Raji (cell line): ENCODE data around the gene CHCHD4.

Experiments used
- POLR2A ChIP-seq: IDR thresholded peaks from 2 replicates; pipeline ENCODE4 v1.6.1; 2011; ENCODE audit warnings: low read depth, low read length, control low read depth; ENCODE audit not compliant: insufficient read depth

CHCHD4 gene

DNA sequence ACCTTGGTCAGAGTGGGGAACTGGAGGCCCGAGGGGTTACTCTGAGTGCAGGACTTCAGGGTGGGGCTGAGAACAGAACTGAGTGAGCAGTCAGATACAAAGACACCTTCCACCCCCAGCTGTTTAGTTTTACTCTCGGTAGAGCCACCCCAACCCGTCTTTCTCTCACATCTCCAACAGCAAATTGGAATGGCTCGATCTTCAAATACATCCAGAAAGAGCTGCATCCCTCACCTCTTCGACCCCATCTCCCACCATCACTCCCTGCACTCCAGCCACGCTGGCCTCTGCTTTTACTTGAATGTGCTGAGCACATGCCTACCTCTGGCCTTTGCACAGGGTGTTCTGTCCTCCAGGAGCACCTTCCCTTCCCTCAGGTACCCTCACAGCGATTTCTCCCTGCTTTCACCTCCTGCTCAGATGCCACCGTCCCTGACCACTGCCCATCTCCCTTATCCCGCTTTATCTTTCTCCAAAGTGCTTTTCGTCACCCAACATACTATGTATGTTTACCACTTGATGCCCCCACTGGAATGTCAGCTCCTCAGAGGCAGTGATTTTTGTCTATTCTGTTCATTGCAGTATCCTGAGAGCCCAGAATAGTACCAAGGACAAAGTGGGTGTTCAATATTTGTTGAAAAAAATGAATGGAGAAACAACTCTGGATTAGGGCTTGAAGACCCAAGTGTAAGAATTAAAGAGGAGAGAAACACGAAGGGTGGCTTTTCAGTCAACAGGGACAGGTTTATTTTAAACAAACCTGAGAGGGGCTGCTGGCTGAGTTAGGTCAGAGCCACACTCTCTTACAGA, 4.4 kb downstream of the CHCHD4 start:
- no peak for TF ChIP-seq POLR2A

DNA sequence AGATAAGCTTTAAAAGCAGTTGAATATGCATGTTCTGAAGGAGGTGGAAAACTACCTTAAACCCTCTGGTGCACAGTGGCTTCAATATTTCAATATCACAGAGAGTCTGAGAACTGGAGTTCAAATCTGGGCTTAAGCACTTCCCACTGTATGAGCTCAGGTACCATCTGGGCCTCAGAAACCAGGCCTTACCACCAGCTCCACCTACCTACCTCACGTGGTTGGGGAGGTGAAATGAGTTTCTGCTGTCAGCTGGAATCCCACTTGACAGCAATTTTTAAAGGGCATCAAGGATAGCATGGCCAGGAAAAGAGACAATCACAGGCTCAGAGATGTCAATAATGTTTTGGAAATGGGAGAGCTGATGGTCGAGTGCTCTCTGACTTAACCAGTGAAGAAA, 5.0 kb downstream of the CHCHD4 start:
- TF ChIP-seq POLR2A: no peak

DNA sequence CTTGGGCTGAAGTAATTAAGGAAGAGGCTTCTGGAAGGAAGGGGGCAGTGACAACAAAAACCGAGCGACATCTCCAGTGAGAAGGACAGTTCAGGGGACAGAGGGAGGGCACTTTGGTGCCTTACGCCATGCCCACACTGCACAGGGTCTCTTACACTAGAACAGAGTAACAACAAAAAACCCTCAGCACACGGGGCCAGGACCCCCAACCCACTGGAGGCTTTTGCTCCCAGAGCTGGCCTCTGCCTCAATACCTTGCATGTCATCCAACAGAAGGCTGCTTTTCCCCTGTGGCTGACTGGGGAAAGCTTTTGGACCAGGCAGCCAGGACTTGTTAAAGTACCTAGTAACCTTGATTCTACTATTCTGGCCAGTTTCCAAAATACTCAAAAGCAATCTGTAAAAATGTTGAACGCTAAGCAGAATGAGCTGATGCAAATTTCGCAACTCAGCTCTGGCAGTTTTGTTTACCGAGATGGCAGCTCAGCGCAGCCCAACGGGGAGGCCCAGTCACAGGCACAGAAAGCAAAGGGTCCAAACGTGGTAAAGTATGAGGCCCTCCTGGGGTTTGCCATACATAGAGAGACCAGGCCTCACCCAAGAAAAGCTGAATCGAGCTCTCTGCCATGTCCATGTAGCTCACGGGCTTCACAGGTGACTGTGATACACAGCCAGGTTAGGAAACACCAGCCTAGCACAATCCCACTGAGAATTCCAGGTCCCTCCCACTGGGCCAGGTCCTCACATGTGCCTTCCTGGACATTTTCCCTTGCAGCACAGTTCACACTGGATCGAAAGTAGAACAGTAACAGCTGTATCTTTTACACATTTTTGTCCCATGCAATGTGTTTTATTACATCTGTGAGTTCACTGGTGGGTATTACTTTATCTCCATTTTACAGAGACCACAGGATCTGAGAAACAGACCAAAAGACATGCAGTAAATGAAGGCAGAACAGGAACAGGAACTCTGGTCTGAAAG, 6.0 kb downstream of the CHCHD4 start:
- no peak for TF ChIP-seq POLR2A

DNA sequence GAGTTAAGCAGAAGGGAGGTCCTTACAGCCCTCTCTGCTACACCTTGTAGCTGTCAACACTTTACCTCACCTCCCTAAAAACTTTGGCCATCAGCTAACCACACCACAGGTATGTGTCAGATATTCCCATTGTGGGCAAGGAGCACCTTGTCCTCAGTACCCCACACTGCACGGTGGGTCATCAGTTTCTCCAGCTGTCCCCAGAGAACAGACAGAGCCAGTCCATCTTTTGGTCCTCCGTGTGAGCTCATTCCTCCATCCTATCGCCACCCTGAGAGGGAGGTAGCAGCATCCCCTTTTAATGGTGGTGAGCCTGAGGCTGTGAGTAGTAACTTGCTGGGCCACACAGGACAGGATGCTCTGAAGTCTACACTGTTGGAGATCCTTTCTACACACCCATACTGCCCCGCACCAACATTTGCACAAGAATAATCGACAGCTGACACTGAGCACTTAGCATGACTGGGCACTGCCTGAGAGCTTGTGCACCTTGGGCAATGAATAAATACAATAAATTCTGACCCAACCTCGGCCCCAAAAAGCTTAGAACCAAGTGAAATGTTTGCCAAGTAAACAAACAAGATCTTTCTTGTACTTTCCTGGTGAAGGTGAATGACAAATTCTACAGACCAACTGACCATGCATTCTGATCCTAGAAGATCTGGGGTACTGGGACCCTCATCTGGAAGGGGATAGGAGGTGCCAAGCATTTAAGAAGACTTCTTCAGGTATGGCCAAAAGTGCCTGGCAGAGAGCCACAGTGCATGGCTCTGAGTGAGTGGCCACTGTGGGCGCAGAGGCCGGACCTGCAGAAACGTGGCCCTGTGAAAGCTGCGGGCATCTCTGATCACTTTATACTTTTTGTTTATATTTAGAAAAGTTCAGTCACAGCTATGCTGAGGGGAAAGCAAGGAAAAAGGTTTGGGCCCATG, 6.9 kb downstream of the CHCHD4 start:
- TF ChIP-seq POLR2A: no peak

DNA sequence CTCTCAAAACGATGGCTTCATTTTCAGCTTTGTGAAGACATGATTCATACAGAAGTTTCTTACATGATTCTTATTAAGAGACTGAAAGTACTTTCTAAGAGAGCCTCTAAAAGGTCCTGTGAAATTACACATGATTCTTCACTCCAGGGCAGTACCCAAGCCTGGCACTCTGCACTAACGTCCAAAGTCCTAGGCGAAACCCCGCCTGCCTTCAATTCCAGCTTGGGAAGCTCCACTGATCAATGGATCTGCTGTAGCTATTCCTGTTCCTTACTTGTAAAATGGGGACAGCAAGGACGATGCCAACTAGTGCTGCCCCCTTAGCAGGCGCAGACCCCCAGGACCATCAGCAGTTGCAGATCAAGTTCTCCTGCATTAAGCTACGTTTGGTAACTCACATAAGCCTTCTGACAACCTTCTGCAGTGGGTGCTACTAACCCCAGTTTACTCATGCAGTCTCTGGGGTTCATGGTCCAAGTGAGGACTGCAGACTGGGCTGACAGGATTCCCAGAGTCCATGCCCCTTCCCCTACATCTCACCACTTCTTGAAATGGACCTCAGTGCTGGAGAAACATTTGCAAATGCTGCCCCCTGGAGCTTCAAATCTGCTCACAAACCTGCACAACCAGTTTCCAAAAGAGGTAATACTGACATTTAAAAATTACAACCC, 10.6 kb downstream of the CHCHD4 start:
- no peak for TF ChIP-seq POLR2A

DNA sequence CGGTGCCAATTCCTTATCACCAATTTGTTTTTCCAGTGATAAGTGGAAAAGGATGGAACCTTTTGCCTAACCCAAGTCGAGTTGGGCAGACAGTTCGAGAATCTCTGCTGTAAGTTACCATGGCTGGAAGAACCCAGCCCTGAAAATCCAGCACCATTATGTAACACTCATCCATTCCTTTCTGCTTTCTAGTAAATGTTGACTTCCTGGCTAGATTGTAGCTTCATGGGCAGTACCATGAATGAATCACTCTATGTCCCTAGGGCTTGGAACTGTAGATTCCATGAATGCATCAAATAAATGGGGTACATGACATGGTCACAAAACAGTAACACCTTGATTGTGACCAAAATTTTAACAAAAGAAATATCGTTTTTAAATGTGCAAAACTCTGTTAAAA, 14.0 kb downstream of the CHCHD4 start:
- no peak for TF ChIP-seq POLR2A

DNA sequence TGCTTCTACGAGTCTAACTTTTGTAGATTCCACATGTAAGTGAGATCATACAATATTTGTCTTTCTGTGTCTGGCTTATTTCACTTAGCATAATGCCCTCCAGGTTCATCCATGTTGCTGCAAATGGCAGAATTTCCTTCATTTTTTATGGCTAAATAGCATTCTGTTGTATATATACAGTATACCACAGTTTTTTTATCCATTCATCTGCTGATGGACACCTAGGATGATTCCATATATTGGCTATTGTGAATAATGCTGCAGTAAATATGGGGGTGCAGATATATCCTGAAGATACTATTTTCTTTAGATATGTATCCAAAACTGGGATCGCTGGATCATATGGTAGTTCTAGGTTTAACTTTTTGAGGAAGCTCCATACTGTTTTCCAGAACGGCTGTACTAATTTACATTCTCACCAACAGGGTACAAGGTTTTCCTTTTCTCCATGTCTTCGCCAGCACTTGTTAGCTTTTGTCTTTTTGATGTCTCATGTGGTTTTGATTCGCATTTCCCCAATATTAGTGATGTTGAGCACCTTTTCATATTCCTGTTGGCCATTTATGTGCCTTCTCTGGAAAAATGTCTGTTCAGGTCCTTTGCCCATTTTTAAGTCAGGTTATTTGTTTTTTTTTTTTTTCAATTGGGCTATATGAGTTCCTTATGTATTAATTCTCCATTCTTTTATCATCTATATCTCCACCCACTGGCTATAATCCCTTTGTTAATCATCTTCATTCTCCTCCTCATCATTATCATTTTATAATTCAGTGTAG, 26.9 kb downstream of the CHCHD4 start:
- no peak for TF ChIP-seq POLR2A

DNA sequence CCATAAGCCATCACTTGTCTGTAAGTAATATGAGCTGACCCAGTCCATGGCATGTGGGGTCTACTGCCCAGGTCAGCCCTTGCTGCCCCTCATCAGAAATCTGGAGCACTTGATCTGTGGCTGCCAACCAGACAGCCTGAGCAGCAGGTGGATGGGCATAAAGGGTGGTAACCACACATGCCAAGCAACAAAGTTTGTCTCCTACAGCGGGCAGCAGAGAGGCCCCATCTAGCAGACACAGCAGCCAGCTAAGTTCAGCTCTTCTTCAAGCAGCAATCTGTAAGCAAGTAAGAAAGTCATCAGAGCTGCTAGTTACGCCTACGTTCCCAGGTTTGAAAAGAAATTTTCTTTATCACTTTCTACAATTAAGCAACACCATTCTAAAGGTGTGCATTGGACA, 27.9 kb downstream of the CHCHD4 start:
- TF ChIP-seq POLR2A: no peak

DNA sequence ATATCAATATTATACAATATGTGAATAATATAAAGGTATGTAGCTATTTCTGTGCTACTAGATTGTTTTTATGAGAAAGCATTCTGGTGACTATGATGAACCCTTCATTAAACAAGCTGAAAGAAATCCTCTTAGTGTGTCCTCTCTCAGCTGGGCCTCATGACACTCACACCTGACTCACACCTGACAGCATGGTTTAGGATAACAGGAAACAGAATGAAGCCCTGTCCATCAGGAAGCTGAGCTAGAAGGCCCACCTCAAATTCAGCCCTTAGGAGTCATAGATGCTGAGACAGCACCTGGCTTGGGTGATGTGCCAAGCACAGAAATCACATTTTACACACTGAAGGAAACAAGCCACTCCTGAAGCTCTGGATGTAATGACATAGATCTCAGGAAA, 30.8 kb downstream of the CHCHD4 start:
- no peak for TF ChIP-seq POLR2A

DNA sequence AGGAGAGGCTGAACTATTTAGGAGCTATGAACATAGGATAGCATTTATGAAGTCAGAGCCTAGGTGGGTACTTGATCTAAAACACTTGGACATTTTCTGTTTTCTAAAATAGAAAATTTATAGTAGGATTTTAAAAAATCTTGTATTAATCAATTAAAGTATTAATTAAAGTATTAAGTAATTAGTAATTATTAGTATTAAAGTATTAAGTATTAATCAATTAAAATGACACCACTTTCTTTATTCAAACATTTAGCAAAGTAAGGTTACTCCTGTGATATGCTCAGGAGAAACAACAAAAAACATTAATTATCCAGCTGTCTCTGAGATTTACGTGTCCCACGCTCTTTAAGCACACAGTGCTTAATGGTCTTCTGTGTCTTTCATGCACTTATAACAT, 32.2 kb downstream of the CHCHD4 start:
- TF ChIP-seq POLR2A: no peak

DNA sequence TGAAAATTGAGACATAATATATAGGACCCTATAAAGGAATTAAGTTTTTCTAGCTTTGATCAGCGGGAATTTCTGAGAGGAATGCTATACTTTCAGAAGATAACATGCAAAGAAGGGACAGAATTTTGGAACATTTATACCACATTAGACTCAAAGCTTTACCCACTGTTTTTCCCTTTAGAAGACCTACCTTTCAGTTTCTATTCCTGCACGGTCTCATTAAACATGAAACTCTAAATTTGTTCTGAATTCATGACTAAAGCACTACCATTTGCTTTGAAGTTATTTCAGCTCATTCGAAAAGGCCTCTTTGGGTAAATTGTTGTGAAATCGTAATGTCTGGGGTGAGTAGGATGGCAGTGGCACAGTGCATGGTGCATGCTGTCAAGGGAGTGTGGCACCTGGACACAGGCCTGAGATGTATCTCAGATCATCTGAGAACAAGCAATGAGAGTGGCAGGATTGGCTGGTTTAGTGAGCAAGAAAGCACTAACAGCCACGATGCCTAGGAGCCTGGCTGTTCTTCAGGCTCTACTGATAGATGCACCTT, 42.5 kb downstream of the CHCHD4 start:
- TF ChIP-seq POLR2A: no peak

DNA sequence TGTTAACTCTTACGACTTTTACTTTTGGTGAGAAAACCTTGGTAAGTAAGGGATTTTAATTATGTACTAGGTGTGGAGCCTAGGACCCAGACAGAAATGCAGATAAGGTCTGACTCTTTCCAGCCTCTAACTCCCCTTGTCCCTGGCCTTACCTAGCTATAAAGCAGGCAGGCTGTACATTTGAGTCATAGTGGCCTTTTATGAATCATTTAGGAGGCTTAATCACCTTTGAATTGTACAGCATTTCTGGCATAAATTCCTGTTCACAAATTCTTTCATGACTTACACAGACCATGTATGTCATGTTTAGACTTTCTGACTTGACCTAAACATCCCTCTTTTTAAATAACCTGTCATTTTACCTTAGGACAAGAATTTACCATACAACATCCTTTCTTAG, 47.4 kb downstream of the CHCHD4 start:
- TF ChIP-seq POLR2A: no peak

DNA sequence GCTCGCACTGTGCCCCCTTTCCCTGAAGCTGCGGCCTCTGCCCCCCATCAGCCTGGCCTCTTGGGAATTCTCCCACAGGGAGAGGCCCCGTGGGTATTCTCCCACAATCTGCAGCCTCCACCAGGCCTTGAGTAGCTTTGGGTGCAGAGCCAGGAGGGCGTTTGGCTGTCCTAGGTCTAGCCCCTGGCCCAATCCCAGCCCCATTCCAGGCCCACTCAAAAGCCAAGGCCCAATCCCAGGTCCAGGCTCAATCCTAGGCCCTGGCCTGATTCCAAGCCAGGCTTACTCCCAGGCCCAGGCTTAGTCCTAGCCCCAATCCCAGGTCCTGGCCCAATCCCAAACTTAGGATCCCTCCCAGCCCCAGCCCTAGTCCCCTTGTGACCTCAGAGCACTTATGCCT, 59.8 kb downstream of the CHCHD4 start:
- TF ChIP-seq POLR2A: no peak

DNA sequence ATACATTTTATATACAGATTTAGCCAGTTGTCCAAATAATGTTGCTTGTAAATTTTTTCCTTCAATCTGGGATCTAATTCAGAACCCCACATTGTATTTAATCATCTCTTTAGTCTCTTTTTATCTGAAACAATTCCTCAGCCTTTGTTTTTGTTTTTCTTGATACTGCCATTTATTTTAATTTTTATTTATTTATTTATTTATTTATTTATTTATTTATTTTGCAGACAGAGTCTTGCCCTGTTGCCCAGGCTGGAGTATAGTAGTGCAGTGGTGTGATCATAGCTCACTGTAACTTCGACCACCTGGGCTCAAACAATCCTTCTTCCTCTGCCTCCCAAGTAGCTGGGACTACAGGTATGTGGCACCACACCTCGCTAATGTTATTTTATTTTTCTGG, 61.5 kb downstream of the CHCHD4 start:
- no peak for TF ChIP-seq POLR2A
